Trophoblast cell (in vitro differentiated cells and primary cell): Measurements from ENCODE around the gene MYH9.

Experiments
- DNase-seq, 2 donors: peaks; one replicate each; pipeline ENCODE4 v3.0.0-alpha.2; 2016
- H2AFZ ChIP-seq: 2 replicates; pipeline ENCODE4 v1.6.1; 2013; ENCODE audit warnings: low read length, moderate library complexity, mild to moderate bottlenecking; ENCODE audit not compliant: insufficient read depth, poor library complexity
- H2AK5ac ChIP-seq: 2 replicates; pipeline ENCODE4 v1.6.1; 2013; ENCODE audit warnings: mild to moderate bottlenecking, low read length
- H2BK120ac ChIP-seq: 2 replicates; pipeline ENCODE4 v1.6.1; 2013; ENCODE audit warnings: low read length, mild to moderate bottlenecking, moderate library complexity; ENCODE audit not compliant: insufficient read depth, poor library complexity
- H2BK12ac ChIP-seq: 2 replicates; pipeline ENCODE4 v1.6.1; 2013; ENCODE audit warnings: mild to moderate bottlenecking, low read length, moderate library complexity
- H2BK5ac ChIP-seq: 2 replicates; pipeline ENCODE4 v1.6.1; 2013; ENCODE audit warnings: low read length, low read depth, moderate library complexity, mild to moderate bottlenecking; ENCODE audit not compliant: poor library complexity
- H3K14ac ChIP-seq: 2 replicates; pipeline ENCODE4 v1.6.1; 2013; ENCODE audit warnings: mild to moderate bottlenecking, low read length
- H3K18ac ChIP-seq: 2 replicates; pipeline ENCODE4 v1.6.1; 2013; ENCODE audit warnings: mild to moderate bottlenecking, low read length
- H3K23ac ChIP-seq: 2 replicates; pipeline ENCODE4 v1.6.1; 2013; ENCODE audit warnings: low read length
- H3K27ac ChIP-seq: 2 replicates; pipeline ENCODE4 v1.5.1; 2013; ENCODE audit warnings: low read depth, mild to moderate bottlenecking, inconsistent platforms, low read length, moderate library complexity
- H3K27me3 ChIP-seq: 2 replicates; pipeline ENCODE4 v1.6.1; 2013; ENCODE audit warnings: inconsistent platforms, mild to moderate bottlenecking, low read length, moderate library complexity; ENCODE audit not compliant: insufficient read depth
- H3K36me3 ChIP-seq, 2 experiments: 1 replicate in 1 of 2; 2 replicates in 1 of 2; pipeline ENCODE4 v1.6.1; 2013; ENCODE audit warnings: low read length in 2 of 2, mild to moderate bottlenecking in 2 of 2, moderate library complexity in 1 of 2; ENCODE audit not compliant: insufficient read depth in 2 of 2, control insufficient read depth in 1 of 2
- H3K4ac ChIP-seq: 2 replicates; pipeline ENCODE4 v1.6.1; 2013; ENCODE audit warnings: low read depth, mild to moderate bottlenecking, low read length, moderate library complexity
- H3K4me1 ChIP-seq, 2 experiments: 1 replicate in 1 of 2; 2 replicates in 1 of 2; pipeline ENCODE4 v1.6.1; 2013; ENCODE audit warnings: low read length in 2 of 2, mild to moderate bottlenecking in 2 of 2, moderate library complexity in 1 of 2; ENCODE audit not compliant: insufficient read depth in 2 of 2, control insufficient read depth in 1 of 2
- H3K4me2 ChIP-seq: 2 replicates; pipeline ENCODE4 v1.6.1; 2013; ENCODE audit warnings: inconsistent platforms, mild to moderate bottlenecking, low read length, moderate library complexity
- H3K4me3 ChIP-seq: 2 replicates; pipeline ENCODE4 v1.5.1; 2013; ENCODE audit warnings: mild to moderate bottlenecking, low read depth, low read length, inconsistent platforms
- H3K79me1 ChIP-seq: one replicate; pipeline ENCODE4 v1.6.1; 2013; ENCODE audit warnings: low read length
- H3K79me2 ChIP-seq: 2 replicates; pipeline ENCODE4 v1.6.1; 2013; ENCODE audit warnings: low read length, mild to moderate bottlenecking; ENCODE audit not compliant: control insufficient read depth, insufficient read depth, poor library complexity
- H3K9ac ChIP-seq: 2 replicates; pipeline ENCODE4 v1.6.1; 2013; ENCODE audit warnings: mild to moderate bottlenecking, low read length
- H3K9me3 ChIP-seq: 2 replicates; pipeline ENCODE4 v1.6.1; 2013; ENCODE audit warnings: low read depth, mild to moderate bottlenecking, control low read depth, inconsistent platforms, low read length; ENCODE audit not compliant: insufficient read depth
- H4K12ac ChIP-seq: 2 replicates; pipeline ENCODE4 v1.6.1; 2013; ENCODE audit warnings: low read depth, mild to moderate bottlenecking, low read length, moderate library complexity
- H4K8ac ChIP-seq: 2 replicates; pipeline ENCODE4 v1.6.1; 2013; ENCODE audit warnings: low read depth, mild to moderate bottlenecking, low read length, moderate library complexity
- H4K91ac ChIP-seq: one replicate; pipeline ENCODE4 v1.6.1; 2013; ENCODE audit warnings: low read depth, mild to moderate bottlenecking, low read length, moderate library complexity
- WGBS: extraction: QIAGEN DNeasy Blood & Tissue Kit; methylation state at CpG from one replicate; pipeline ENCODE4 v1.1.7; 2013; ENCODE audit warnings: missing lambda C conversion rate; ENCODE audit not compliant: insufficient read length, insufficient coverage; ENCODE audit errors: extremely low coverage; 5-methylcytosine and 5-hydroxymethylcytosine counted together

MYH9 gene

DNA sequence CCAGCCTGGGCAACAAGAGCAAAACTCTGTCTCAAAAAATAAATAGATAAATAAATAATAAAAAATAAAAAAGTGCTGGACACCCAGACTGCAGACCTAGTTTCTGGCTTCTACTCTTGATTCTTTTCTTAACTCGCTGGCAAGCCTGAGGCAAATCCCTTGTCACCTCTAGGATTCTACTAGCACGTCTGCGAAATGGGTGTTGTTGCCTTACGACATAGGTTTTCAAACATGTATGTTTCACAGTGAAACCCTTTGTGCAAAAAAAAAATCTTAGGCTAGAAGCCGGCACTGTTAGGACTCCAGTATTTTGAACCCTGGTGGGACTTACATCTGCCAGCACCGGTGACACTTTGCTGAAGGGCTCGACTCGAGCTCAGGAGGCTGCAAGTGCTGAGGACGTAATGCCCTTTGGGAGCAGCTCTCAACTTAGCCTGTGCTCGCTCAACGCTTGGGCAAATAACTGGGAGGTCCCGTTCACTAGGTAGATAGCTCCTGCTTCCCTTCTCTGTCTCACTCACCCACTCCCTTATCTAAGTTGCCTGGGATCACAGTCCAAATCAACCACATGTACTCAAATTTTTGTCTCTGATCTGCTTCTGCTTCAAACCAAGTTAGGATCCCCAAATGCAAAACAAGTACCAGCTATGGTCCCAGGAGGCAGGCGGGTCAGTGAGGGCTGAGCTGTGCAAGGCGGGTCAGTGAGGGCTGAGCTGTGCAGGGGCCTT is 34.7 kb upstream of the MYH9 start:
- H2AK5ac ChIP-seq: peak overlapping the region; percentile 21
- no peaks in the 10 kb centered on the region for H3K9me3 ChIP-seq
- no peak overlapping the region for H3K4me3 ChIP-seq
- no peak overlapping the region for H4K8ac ChIP-seq
- no peaks in the 10 kb centered on the region for H3K79me2 ChIP-seq
- no peak overlapping the region for H2BK12ac ChIP-seq
- no peak overlapping the region for H3K27ac ChIP-seq
- H3K23ac ChIP-seq: no peak overlapping the region
- peaks cover 15% of the 10 kb centered on the region for H3K79me1 ChIP-seq
- H3K14ac ChIP-seq: no peak overlapping the region
- H3K36me3 ChIP-seq: no peaks in the 10 kb centered on the region
- no peak for DNase-seq
- no CpG with 5 or more reads among the region's 14 CpGs for WGBS
- H3K27me3 ChIP-seq: no peaks in the 10 kb centered on the region
- H3K4ac ChIP-seq: no peak overlapping the region
- H4K12ac ChIP-seq: no peak overlapping the region
- no peak overlapping the region for H2BK120ac ChIP-seq
- no peak overlapping the region for H4K91ac ChIP-seq
- no peak overlapping the region for H2BK5ac ChIP-seq
- no peak overlapping the region for H2AFZ ChIP-seq
- H3K18ac ChIP-seq: no peak overlapping the region
- no peak overlapping the region for H3K9ac ChIP-seq
- H3K4me1 ChIP-seq: peaks cover 13 to 14% of the 10 kb centered on the region in 2 experiments
- H3K4me2 ChIP-seq: no peak overlapping the region

DNA sequence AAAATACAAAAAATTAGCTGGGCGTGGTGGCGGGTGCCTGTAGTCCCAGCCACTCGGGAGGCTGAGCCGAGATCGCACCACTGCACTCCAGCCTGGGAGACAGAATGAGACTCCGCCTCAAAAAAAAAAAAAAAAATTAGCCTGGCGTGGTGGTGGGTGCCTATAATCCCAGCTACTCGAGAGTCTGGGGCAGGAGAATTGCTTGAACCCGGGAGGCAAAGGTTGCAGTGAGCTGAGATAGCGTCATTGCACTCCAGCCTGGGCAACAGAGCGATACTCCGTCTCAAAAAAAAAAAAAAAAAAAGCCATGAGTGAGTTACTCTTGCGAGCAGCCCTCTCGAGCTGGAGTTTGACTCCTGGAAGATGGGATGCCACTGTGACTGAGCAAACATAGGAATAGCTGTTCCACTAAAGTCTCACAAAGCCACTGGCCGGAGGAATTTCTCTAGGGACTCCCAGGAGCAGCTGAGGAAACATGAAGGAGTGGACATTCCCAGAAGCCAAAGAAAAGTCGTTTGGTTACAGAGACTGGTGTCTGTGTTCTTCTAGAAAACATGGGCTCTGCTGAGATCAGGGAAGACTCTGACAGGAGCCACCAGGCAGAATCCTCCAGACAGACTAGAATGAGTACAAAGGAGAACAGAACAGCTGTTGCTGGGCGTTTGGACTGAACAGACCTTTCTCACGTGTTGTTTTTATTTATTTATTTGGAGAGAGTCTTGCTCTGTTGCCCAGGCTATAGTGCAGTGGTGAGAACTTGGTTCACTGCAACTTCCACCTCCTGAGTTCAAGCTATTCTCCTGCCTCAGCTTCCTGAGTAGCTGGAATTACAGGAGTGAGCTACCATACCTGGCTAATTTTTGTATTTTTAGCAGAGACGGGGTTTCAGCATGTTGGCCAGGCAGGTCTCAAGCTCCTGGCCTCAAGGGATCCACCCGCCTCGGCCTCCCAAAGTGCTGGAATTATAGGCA is 32.4 kb upstream of the MYH9 start:
- DNase-seq: peak in 1 of 2 donors; percentile 40
- Histone ChIP-seq H3K4ac (no peak overlapping the region), H3K4me1 (peaks cover 12 to 13% of the 10 kb centered on the region in 2 experiments), H3K9me3 (no peaks in the 10 kb centered on the region), H3K9ac (no peak overlapping the region), H3K36me3 (no peaks in the 10 kb centered on the region), H4K91ac (peak overlapping the region; percentile 26), H3K14ac (no peak overlapping the region), H4K8ac (no peak overlapping the region), H2BK12ac (peak overlapping the region; percentile 1), H3K79me2 (no peaks in the 10 kb centered on the region), H3K4me3 (no peak overlapping the region), H2BK5ac (no peak overlapping the region), H3K79me1 (peaks cover 9% of the 10 kb centered on the region), H2BK120ac (peak overlapping the region; percentile 64), H3K23ac (no peak overlapping the region), H3K18ac (no peak overlapping the region), H3K27ac (peak overlapping the region; percentile 38), H4K12ac (no peak overlapping the region), H2AFZ (no peak overlapping the region), H3K27me3 (no peaks in the 10 kb centered on the region), H3K4me2 (no peak overlapping the region), H2AK5ac (no peak overlapping the region)
- whole genome bisulfite sequencing: no CpG with 5 or more reads among the region's 21 CpGs

DNA sequence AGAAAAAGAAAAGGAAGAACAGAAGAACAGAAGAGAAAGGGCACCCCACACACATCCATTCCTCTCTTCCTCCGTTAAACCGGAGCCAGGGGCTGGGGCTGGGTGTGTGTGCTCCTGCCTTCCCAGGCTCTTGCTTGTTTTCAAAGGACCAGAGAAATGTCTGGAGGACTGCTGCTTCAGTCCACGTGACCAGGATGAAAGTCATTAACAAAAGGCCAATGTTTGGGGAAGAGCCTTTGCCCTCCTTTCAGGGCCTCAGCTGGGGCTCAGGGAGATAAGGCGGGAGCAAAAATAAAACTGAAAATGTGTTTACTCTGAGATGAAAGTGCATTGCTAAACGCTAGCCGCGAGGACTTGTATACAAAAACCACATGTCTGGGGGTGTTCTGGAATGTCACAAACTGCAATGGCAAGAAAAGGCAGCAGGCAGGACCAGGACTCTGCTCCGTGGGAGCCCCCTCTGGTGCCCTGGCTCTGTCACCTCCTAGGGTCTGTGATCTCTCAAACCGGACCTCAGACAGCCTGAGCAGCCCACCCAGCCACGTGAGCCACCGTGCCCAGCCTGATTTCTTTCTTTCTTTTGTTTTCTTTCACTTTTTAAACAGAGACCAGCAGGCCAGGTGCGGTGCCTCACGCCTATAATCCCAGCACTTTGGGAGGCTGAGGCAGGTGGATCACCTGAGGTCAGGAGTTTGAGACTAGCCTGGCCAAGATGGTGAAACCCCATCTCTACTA is 31.6 kb upstream of the MYH9 start:
- H2AFZ ChIP-seq: no peak overlapping the region
- no peaks in the 10 kb centered on the region for H3K79me2 ChIP-seq
- peak in 1 of 2 donors; percentile 42 for DNase-seq
- H3K18ac ChIP-seq: no peak overlapping the region
- H4K12ac ChIP-seq: no peak overlapping the region
- no peak overlapping the region for H3K4ac ChIP-seq
- no CpG with 5 or more reads among the region's 13 CpGs for WGBS
- peak overlapping the region; percentile 9 for H2BK5ac ChIP-seq
- no peak overlapping the region for H2BK120ac ChIP-seq
- H2BK12ac ChIP-seq: no peak overlapping the region
- H3K27me3 ChIP-seq: no peaks in the 10 kb centered on the region
- peak overlapping the region; percentile 20 for H3K4me2 ChIP-seq
- peak overlapping the region; percentile 2 for H4K91ac ChIP-seq
- peaks cover 12 to 13% of the 10 kb centered on the region in 2 experiments for H3K4me1 ChIP-seq
- H3K9me3 ChIP-seq: no peaks in the 10 kb centered on the region
- no peak overlapping the region for H2AK5ac ChIP-seq
- no peak overlapping the region for H3K4me3 ChIP-seq
- H3K27ac ChIP-seq: peak overlapping the region; percentile 38
- H4K8ac ChIP-seq: no peak overlapping the region
- no peak overlapping the region for H3K14ac ChIP-seq
- no peak overlapping the region for H3K9ac ChIP-seq
- H3K23ac ChIP-seq: no peak overlapping the region
- peaks cover 9% of the 10 kb centered on the region for H3K79me1 ChIP-seq
- no peaks in the 10 kb centered on the region for H3K36me3 ChIP-seq

DNA sequence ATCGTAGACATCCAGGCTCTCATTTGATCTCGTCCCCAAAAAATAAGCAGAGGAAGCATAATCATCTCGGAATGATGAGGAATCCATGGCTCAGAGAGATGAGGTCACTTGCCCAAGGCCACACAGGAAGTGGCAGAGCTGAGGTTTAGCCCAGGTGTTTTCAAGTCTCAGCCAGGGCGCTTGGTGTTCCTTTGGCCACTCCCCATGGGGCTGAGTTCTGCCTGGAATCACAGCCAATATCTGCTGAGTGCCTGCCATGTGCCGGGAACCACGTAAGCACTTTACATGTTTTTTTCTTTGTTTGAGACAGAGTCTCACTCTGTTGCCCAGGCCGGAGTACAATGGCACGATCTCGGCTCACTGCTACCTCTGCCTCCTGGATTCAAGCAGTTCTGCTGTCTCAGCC is 29.5 kb upstream of the MYH9 start:
- Histone ChIP-seq H2BK12ac (peak overlapping the region; percentile 90), H3K9me3 (no peaks in the 10 kb centered on the region), H3K36me3 (no peaks in the 10 kb centered on the region), H3K79me2 (no peaks in the 10 kb centered on the region), H3K4me1 (peaks cover 15 to 17% of the 10 kb centered on the region in 2 experiments), H3K27me3 (no peaks in the 10 kb centered on the region), H3K23ac (no peak overlapping the region), H3K4me2 (no peak overlapping the region), H2BK5ac (peak overlapping the region; percentile 4), H4K12ac (no peak overlapping the region), H2BK120ac (peak overlapping the region; percentile 76), H4K8ac (peak overlapping the region; percentile 77), H3K18ac (peak overlapping the region; percentile 25), H3K27ac (no peak overlapping the region), H4K91ac (peak overlapping the region; percentile 83), H2AK5ac (peak overlapping the region; percentile 47), H2AFZ (peak overlapping the region; percentile 2), H3K14ac (peak overlapping the region; percentile 62), H3K9ac (no peak overlapping the region), H3K4ac (no peak overlapping the region), H3K79me1 (peaks cover 9% of the 10 kb centered on the region), H3K4me3 (no peak overlapping the region)
- peak; percentile 89 to 91 for DNase-seq
- no CpG with 5 or more reads among the region's 9 CpGs for WGBS
